Nephron progenitor cell (in vitro differentiated cells): ENCODE results near the gene SDHAF4.
"Not testable (repeated sequence)": the region's sequence is repeated elsewhere in the genome, so short reads cannot be mapped to it uniquely, and the experiment has no call there.

Experiments used
- DNase-seq: peaks from one replicate; pipeline ENCODE4 v3.0.0; 2021
- H3K27ac Mint-ChIP-seq: 2 replicates; pipeline ENCODE4 v1.8.0; 2021; ENCODE audit warnings: mild to moderate bottlenecking, moderate library complexity, mixed read lengths
- H3K27me3 Mint-ChIP-seq: 2 replicates; pipeline ENCODE4 v1.8.0; 2021; ENCODE audit warnings: mild to moderate bottlenecking, low read depth, mixed read lengths; ENCODE audit not compliant: poor library complexity
- H3K36me3 Mint-ChIP-seq: 2 replicates; pipeline ENCODE4 v1.8.0; 2021; ENCODE audit warnings: low read depth, mixed read lengths
- H3K4me1 Mint-ChIP-seq: 2 replicates; pipeline ENCODE4 v1.8.0; 2021; ENCODE audit warnings: mixed read lengths
- H3K4me3 Mint-ChIP-seq: 2 replicates; pipeline ENCODE4 v1.8.0; 2021; ENCODE audit warnings: mild to moderate bottlenecking, moderate library complexity, mixed read lengths
- H3K9me3 Mint-ChIP-seq: 2 replicates; pipeline ENCODE4 v1.8.0; 2021; ENCODE audit warnings: mild to moderate bottlenecking, moderate library complexity, mixed read lengths
- TF ChIP-seq, protein P1 (sequence below): fragments of 200-600 bp; sonication (generic); IDR thresholded peaks from 2 replicates; pipeline ENCODE4 v1.5.0; 2021; ENCODE audit warnings: antibody characterized with exemption

Gene SDHAF4

DNA sequence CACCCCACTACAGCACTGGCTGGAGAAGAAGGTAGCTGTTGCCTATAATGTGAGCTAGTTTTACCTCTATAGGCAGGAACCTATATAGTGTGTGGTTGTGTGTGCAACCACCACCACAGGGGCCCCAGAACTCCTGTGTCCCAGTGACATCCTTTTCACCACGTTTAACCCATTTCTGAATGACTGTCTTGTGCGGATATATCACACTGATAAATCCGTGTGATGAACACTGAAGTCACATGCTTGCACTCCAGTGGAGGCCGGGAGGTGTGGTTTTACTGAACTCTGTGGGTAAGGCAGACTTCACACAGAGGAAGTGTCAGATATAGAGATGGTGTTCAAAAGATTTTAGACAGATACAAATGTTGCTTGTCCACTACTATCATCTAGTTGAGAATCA lies 32.5 kb downstream of the SDHAF4 start:
- H3K36me3 Mint-ChIP-seq, result peaks cover 16% of the 10 kb centered on the region
- no peak for DNase-seq
- H3K9me3 Mint-ChIP-seq, result peaks cover 9% of the 10 kb centered on the region
- no peak overlapping the region for H3K4me3 Mint-ChIP-seq
- H3K27me3 Mint-ChIP-seq, result peaks cover 3% of the 10 kb centered on the region
- TF ChIP-seq, protein P1, sequence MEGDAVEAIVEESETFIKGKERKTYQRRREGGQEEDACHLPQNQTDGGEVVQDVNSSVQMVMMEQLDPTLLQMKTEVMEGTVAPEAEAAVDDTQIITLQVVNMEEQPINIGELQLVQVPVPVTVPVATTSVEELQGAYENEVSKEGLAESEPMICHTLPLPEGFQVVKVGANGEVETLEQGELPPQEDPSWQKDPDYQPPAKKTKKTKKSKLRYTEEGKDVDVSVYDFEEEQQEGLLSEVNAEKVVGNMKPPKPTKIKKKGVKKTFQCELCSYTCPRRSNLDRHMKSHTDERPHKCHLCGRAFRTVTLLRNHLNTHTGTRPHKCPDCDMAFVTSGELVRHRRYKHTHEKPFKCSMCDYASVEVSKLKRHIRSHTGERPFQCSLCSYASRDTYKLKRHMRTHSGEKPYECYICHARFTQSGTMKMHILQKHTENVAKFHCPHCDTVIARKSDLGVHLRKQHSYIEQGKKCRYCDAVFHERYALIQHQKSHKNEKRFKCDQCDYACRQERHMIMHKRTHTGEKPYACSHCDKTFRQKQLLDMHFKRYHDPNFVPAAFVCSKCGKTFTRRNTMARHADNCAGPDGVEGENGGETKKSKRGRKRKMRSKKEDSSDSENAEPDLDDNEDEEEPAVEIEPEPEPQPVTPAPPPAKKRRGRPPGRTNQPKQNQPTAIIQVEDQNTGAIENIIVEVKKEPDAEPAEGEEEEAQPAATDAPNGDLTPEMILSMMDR, result no peak
- H3K27ac Mint-ChIP-seq, result no peak overlapping the region
- peaks cover 8% of the 10 kb centered on the region for H3K4me1 Mint-ChIP-seq

DNA sequence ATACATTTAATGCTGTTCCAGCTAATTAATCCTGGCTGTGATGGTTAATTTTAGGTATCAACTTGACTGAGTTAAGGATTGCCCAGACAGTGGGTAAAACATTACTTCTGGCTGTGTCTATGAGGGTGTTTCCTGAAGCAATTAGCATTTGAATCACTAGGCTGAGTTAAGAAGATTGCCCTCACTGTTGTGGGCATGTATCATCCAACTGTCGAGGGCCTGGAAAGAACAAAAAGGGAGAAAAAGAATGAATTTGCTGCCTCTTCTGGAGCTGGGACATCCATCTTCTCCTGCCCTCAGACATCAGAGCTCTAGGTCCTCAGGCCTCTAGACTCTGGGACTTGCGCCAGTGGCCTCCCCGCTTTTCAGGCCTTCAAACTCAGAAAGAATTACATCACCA lies 34.3 kb downstream of the SDHAF4 start:
- Mint-ChIP-seq H3K27ac (no peak overlapping the region), H3K4me1 (peaks cover 8% of the 10 kb centered on the region), H3K9me3 (peaks cover 23% of the 10 kb centered on the region), H3K36me3 (peaks cover 13% of the 10 kb centered on the region), H3K4me3 (no peak overlapping the region), H3K27me3 (peaks cover 3% of the 10 kb centered on the region)
- no peak for DNase-seq
- TF ChIP-seq, protein P1, result no peak

DNA sequence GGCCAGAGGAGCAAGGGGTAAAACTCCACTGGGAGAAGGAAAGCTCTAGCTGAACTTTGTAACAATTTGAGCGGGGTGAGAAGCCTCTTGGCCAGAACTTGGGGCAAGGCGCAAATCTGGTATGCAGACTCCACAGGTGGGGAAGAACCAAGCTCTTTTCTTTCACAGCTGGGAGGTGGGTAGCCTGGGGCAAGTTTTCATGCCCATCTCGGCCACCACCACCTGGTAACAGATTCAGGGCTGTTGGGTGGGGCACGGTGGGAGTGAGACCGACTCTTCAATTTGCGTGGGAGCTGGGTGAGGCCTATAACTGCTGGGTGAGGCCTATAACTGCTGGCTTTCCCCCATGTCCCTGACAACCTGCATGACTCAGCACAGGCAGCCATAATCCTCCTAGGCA lies 37.5 kb downstream of the SDHAF4 start:
- TF ChIP-seq, protein P1, result no peak
- H3K4me1 Mint-ChIP-seq, result peaks cover 8% of the 10 kb centered on the region

DNA sequence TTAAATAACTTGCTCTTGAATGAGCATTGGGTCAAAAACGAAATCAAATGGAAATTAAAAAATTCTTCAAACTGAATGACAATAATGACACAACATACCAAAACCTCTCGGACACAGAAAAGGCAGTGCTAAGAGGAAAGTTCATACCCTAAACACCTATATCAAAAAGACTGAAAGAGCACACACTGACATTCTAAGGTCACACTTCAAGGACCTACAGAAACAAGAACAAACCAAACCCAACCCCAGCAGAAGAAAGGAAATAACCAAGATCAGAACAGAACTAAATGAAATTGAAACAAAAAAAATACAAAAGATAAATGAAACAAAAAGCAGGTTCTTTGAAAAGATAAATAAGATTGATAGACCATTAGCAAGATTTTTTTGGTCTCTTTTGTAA lies 40.6 kb downstream of the SDHAF4 start:
- H3K9me3 Mint-ChIP-seq, result peaks cover 34% of the 10 kb centered on the region
- H3K27me3 Mint-ChIP-seq, H3K27ac Mint-ChIP-seq, DNase-seq, H3K4me1 Mint-ChIP-seq, H3K4me3 Mint-ChIP-seq, H3K36me3 Mint-ChIP-seq: not testable (repeated sequence)

More for the DNA sequence above, 37.5 kb downstream of the SDHAF4 start:
- Mint-ChIP-seq H3K27me3 (peaks cover 3% of the 10 kb centered on the region), H3K4me3 (no peak overlapping the region), H3K36me3 (peaks cover 5% of the 10 kb centered on the region), H3K9me3 (peaks cover 27% of the 10 kb centered on the region), H3K27ac (peak overlapping the region; percentile 56)
- no peak for DNase-seq

GRCh38 chr6:70609181-70609580 lies 42.5 kb downstream of the SDHAF4 start:
- not testable (repeated sequence) for DNase-seq, H3K27me3 Mint-ChIP-seq, H3K36me3 Mint-ChIP-seq, H3K4me1 Mint-ChIP-seq, H3K4me3 Mint-ChIP-seq, H3K27ac Mint-ChIP-seq
- peaks cover 25% of the 10 kb centered on the region for H3K9me3 Mint-ChIP-seq

GRCh38 chr6:70616728-70617260 lies 50.1 kb downstream of the SDHAF4 start:
- TF ChIP-seq, protein P1, result no peak
- Mint-ChIP-seq H3K4me1 (no peaks in the 10 kb centered on the region), H3K36me3 (no peaks in the 10 kb centered on the region), H3K27ac (no peak overlapping the region), H3K9me3 (no peaks in the 10 kb centered on the region), H3K4me3 (no peak overlapping the region), H3K27me3 (peaks cover 3% of the 10 kb centered on the region)
- DNase-seq, result no peak

GRCh38 chr6:70620746-70621145 lies 54.0 kb downstream of the SDHAF4 start:
- TF ChIP-seq, protein P1, result no peak
- DNase-seq, result no peak
- Mint-ChIP-seq H3K27me3 (peaks cover 3% of the 10 kb centered on the region), H3K36me3 (no peaks in the 10 kb centered on the region), H3K9me3 (no peaks in the 10 kb centered on the region), H3K4me3 (no peak overlapping the region), H3K27ac (no peak overlapping the region), H3K4me1 (no peaks in the 10 kb centered on the region)
